SW480 (cell line): Measurements from ENCODE around the gene CDH23.

Source experiments
- DNase-seq: peaks from one replicate; pipeline ENCODE4 v3.0.0-alpha.2; 2016; ENCODE audit warnings: low spot score

CDH23 gene

GRCh38 chr10:71623098-71623985 lies 226.6 kb downstream of the CDH23 start:
- peak; percentile 22 for DNase-seq

- no peak for DNase-seq
Measured at GRCh38 chr10:71623986-71624291, 227.2 kb downstream of the CDH23 start.

DNA sequence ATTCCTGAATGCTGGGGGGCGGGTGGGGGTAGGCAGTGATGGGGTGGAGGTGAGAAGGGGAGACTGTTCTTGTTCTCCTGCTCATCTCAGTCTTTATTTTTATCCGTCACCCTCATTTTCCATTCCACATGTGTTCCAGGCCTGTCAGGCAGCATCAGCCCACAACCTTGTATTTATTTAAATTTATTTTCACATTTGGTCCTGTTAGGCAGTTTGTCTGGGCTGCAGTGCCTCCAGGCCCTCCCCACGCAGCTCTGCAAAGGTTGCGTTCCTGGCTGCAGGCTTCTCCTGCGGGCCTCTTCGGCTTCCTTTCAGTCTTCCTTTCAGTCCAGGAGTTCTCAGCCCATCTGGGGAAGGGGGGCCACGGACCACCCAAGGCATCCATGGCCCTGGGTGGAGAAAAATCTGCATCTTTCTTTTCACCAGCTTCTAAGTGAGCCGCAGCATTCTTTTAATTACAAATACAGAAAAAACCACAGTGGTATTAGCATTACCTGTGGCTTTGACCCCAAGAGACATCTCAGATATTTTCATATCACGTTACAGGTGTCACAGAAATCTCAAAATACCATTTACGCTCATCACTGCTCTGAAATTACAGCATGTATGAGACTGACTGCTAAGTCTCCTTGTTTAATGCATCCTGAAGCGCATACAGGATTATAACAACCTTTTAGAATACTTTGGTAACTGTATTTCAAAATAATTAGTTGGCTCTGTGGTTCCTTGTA lies 228.9 kb downstream of the CDH23 start:
- no peak for DNase-seq

DNA sequence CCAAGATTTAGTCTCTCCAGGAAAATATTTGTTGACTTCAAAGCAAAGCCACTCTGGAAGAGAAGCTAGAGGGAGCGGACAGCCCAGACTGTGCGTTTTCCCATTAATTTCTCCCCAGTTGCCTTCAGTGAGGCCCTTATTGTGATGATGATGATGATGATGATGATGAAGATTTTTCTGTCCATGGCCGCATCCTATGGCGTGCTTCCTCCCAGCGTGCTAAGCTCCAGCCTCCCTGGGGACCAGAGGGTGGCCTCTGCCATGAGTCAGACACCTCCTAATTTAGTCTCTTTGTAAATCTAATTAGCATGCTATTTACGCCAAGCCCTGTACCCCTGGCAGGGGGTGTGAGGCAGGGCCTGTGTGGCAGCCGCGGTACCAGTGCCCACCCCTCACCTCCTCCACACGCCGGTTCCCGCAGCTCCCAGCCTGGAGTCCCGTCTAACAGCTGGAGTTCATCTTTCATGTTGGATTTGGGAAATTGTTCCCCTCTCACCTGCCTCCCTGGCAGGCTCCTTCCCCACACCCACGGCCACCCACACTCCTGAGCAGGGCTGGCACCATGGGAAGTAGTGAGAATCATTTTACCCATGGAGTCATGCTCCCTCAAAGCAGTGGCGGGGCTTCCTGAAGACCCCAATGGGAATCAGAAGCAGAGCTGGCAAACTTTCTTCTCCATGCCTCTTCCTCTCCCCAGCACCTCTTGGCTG lies 230.7 kb downstream of the CDH23 start:
- DNase-seq = no peak

DNA sequence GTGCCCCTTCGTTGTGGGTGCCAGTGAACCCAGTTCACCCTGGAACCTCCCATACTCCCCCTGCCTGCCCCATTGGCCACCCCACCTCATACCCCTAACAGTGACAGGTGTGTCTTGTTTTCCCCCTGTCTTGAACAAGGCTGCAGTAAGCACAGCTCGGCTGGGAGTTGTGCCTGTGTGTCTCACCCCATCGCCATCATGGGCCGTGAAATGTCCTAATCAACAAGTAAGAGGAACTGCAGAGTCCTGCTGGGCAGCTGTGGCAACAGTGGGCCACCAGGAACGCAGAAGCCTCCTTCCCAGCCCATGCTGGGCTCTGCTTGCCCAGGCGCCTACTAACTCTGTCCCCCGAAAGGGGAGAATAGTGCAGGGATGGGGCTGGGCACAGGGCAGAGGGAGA lies 231.2 kb downstream of the CDH23 start:
- DNase-seq = no peak

GRCh38 chr10:71629131-71629530 lies 232.4 kb downstream of the CDH23 start:
- no peak for DNase-seq

- DNase-seq = no peak
Measured at GRCh38 chr10:71630168-71630567, 233.4 kb downstream of the CDH23 start.

DNA sequence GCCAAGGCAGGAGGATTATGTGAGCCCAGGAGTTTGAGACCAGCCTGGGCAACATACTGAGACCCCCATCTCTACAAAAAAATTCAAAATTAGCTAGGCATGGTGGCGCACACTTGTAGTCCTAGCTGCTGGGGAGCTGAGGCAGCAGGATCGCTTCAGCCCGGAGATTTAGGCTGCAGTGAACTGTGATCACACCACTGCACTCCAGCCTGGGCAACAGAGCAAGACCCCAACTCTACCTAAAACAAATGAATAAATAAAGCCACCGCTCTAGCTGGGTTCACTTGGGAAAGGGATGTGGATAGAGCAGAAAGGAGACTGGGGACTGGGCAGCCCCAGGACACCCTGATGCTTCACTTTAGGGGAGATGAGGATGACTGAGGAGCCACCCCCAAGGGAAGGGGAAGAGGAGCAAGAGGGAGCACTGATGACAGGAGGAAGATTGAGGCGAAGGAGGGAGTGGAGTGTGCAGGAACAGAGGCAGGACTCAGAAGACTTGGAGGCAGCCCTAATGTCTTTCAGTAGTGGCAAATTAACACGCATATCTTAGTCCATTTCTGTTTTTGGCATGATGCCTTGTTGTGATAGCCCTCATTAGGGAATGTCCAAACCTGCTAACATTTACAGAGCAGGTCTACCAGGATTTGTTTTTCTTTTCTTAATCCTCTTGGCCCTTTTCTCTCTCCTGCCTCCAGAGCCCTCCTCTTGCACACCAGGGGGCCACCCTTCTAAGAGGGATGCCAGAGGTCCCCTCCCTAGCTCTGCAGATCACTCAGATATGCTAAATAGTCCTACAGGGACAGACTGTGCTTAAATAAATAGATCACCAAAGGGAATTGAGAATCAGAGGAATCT lies 234.5 kb downstream of the CDH23 start:
- DNase-seq = no peak

DNA sequence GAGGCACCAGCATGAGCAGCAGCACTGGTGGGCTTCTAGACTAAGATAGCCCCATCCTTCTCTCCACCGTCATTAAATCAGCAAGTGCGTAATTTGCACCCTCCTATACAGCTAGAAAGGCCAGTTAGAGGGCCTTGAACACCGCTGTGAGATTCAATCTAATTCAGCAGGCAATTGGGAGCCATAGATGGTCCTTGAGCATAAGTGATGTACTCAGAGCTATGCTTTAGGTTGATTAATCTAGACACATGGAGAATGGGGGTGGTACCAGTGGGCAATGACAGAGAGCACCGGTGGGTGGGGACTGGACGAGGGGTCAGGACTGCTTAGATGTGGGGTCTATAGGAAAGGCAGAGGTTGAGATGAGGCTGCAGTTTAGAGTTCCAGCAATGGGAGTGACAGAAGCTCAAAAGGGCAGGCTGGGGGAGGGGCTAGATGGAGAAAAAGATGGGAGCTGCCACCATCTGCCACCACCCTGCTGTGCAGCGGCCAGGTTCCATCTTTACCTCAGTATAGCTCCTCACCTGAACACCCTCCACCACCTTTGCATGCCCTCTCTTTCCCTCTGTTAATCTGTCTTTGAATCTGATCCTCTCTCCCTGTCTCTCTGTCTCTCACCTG lies 235.6 kb downstream of the CDH23 start:
- no peak for DNase-seq

GRCh38 chr10:71632896-71633600 lies 236.3 kb downstream of the CDH23 start:
- DNase-seq = no peak

GRCh38 chr10:71633920-71634319 lies 237.2 kb downstream of the CDH23 start:
- no peak for DNase-seq

- DNase-seq = no peak
Measured at GRCh38 chr10:71634531-71635164, 237.9 kb downstream of the CDH23 start.

DNA sequence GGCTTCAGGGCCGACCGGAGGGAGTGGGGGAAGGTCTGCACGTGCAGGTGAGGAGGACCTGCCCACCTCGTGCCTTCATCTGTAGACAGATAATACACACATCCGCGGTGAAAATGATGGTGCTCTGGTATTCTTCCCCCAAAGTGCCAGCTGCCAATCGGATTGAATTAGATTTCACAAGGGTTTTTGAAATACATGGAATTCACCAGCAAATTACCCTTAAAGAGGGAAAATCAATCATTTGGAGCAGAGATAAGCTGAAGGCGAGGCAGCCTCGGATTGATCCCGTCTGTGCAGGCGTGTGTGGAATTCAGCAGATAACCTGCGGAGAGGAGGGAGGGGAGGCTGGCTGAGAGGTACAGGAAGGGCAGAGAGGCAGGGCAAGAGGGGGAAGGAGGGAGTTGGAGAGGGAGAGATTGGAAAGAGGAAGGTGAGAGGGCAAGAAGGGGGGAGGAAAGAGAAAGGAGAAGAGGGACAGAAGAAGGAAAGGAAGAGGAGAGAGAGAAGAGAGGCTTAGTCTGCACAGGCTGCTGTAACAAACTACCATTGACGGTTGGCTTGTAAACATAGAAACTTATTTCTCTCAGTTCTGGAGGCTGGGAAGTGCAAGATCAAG lies 238.6 kb downstream of the CDH23 start:
- DNase-seq = no peak

GRCh38 chr10:71635867-71636266 lies 239.1 kb downstream of the CDH23 start:
- DNase-seq = no peak

DNA sequence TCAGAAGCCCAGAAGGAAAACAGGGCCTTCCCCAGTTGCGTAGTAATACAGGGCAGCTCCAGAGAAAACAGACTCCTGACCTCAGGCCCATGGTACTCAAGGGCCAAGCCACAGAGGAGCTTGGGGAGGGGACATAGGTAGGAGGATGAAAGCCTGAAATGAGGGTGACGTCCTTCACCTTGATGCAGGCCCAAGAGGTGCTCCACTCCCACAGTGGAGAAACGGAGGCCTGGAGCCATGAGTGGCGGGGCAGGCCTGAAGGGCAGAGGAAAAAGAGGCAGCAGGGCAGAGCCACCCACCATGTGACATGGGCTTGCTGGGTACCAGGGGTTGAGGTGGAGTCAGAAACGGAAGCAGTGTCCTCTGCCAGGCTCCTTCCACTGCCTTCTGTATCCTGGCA lies 239.9 kb downstream of the CDH23 start:
- no peak for DNase-seq

- no peak for DNase-seq
Measured at GRCh38 chr10:71637305-71637704, 240.6 kb downstream of the CDH23 start.

GRCh38 chr10:71638064-71638821 lies 241.5 kb downstream of the CDH23 start:
- DNase-seq = no peak

DNA sequence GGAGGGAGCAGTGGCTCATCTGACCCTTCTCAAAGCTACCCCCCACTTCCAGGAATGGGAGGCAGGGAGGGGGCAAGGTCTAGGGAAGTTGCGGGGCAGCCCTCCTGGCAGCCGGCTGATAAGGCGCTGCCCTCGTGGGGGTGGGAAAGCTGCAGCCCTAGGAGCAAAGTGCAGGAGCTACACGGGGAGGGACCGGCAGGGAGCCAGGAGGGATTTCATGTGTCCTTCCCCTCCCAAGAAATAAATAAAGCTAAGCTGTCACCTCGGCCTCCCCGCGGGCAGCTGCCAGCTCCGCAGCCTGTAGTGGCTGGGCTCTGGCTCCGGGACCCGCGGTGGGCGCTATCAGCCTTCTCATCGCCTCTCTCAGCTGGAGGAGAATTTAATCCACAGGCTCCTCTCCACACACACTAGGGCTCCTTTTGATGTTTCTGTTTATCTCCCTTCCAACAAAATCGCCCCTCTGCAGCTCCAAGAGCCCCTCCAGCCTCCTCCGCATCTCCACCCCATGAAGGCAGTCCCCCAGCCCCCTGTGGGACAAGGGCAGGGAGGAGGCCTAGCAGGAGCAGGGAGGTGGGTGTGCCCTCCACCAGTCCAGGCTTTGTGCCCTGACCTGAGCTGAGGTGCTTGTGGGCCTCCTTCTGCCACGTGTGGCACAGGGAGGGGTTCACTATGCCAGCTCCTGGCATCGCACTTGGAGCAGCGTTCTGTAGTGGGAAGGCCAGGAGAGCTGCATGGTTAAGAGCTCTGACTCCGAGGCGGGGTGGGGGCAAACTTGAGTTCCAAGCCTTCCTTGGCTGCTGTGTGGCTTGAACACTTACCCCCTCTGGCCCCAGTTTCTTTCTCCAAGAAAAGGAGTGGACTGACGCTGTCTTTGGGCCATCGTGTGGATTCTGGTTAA lies 242.4 kb downstream of the CDH23 start:
- no peak for DNase-seq
